EL (cell line): ENCODE data around the gene EHMT1.

Experiments
- DNase-seq: peaks from one replicate; pipeline ENCODE4 v3.0.0-alpha.2; 2016

EHMT1 gene

GRCh38 chr9:137618105-137619067, at the start of gene EHMT1:
Gene EHMT1 (plus strand): TSS chr9:137619005. CDS start chr9:137619029, 24 bp downstream.
- peak; percentile 87 for DNase-seq

GRCh38 chr9:137569609-137570203, 49.1 kb upstream of the EHMT1 start:
- DNase-seq, result no peak

- no peak for DNase-seq
Measured at GRCh38 chr9:137570566-137570965, 48.2 kb upstream of the EHMT1 start.

- DNase-seq, result no peak
Measured at GRCh38 chr9:137574192-137574591, 44.6 kb upstream of the EHMT1 start.

- no peak for DNase-seq
Measured at GRCh38 chr9:137575364-137575715, 43.5 kb upstream of the EHMT1 start.

GRCh38 chr9:137575716-137576411, 42.9 kb upstream of the EHMT1 start:
- DNase-seq, result no peak

- DNase-seq, result peak; percentile 92
Measured at GRCh38 chr9:137578518-137579258, 40.1 kb upstream of the EHMT1 start, which contains the start of gene DPH7. Gene DPH7 (minus strand): TSS chr9:137578925. CDS start chr9:137578777, 148 bp downstream.

GRCh38 chr9:137579259-137579604, 39.6 kb upstream of the EHMT1 start:
- DNase-seq, result no peak

GRCh38 chr9:137580209-137580953, 38.4 kb upstream of the EHMT1 start:
- DNase-seq, result no peak

- DNase-seq, result no peak
Measured at GRCh38 chr9:137580954-137581322, 37.9 kb upstream of the EHMT1 start.

- DNase-seq, result no peak
Measured at GRCh38 chr9:137581361-137582285, 37.2 kb upstream of the EHMT1 start.

GRCh38 chr9:137582286-137582860, 36.4 kb upstream of the EHMT1 start:
- peak; percentile 23 for DNase-seq

GRCh38 chr9:137583347-137583746, 35.5 kb upstream of the EHMT1 start:
- no peak for DNase-seq

- DNase-seq, result no peak
Measured at GRCh38 chr9:137583957-137584356, 34.8 kb upstream of the EHMT1 start.

- no peak for DNase-seq
Measured at GRCh38 chr9:137586854-137587253, 32.0 kb upstream of the EHMT1 start.

- no peak for DNase-seq
Measured at GRCh38 chr9:137588311-137588710, 30.5 kb upstream of the EHMT1 start.

- DNase-seq, result no peak
Measured at GRCh38 chr9:137588891-137589290, 29.9 kb upstream of the EHMT1 start.

GRCh38 chr9:137589441-137590122, 29.2 kb upstream of the EHMT1 start:
- DNase-seq, result peak; percentile 20

- DNase-seq, result no peak
Measured at GRCh38 chr9:137590123-137590468, 28.7 kb upstream of the EHMT1 start.
